ES-I3 (cell line): ENCODE results near the gene PRKD1.
"Not testable (repeated sequence)": the region's sequence is repeated elsewhere in the genome, so short reads cannot be mapped to it uniquely, and the experiment has no call there.

Experiments
- H3K36me3 ChIP-seq: 2 replicates; pipeline ENCODE4 v1.6.1; 2013; ENCODE audit warnings: mild to moderate bottlenecking, low read length, control low read depth, moderate library complexity; ENCODE audit not compliant: insufficient read depth
- H3K4me1 ChIP-seq: 2 replicates; pipeline ENCODE4 v1.6.1; 2013; ENCODE audit warnings: mild to moderate bottlenecking, control low read depth, low read length; ENCODE audit not compliant: insufficient read depth
- H3K9ac ChIP-seq: 2 replicates; pipeline ENCODE4 v1.6.1; 2013; ENCODE audit warnings: low read depth, mild to moderate bottlenecking, low read length, moderate library complexity
- H3K9me3 ChIP-seq: 2 replicates; pipeline ENCODE4 v1.6.1; 2013; ENCODE audit warnings: mild to moderate bottlenecking, low read length, moderate library complexity; ENCODE audit not compliant: control insufficient read depth, insufficient read depth

The PRKD1 gene

GRCh38 chr14:29885988-29886387 lies 41.7 kb downstream of the PRKD1 start:
- Histone ChIP-seq H3K36me3 (no peaks in the 10 kb centered on the region), H3K9me3 (no peaks in the 10 kb centered on the region), H3K9ac (no peak overlapping the region), H3K4me1 (no peaks in the 10 kb centered on the region)

GRCh38 chr14:29868000-29868399 lies 59.6 kb downstream of the PRKD1 start:
- no peaks in the 10 kb centered on the region for H3K9me3 ChIP-seq
- no peak overlapping the region for H3K9ac ChIP-seq
- no peaks in the 10 kb centered on the region for H3K4me1 ChIP-seq
- H3K36me3 ChIP-seq: no peaks in the 10 kb centered on the region

GRCh38 chr14:29865299-29865698 lies 62.3 kb downstream of the PRKD1 start:
- Histone ChIP-seq H3K9me3 (no peaks in the 10 kb centered on the region), H3K4me1 (no peaks in the 10 kb centered on the region), H3K9ac (no peak overlapping the region), H3K36me3 (no peaks in the 10 kb centered on the region)

- Histone ChIP-seq H3K4me1 (no peaks in the 10 kb centered on the region), H3K9ac (no peak overlapping the region), H3K36me3 (no peaks in the 10 kb centered on the region), H3K9me3 (no peaks in the 10 kb centered on the region)
Measured at GRCh38 chr14:29861996-29862395, 65.7 kb downstream of the PRKD1 start.

GRCh38 chr14:29858299-29858698 lies 69.3 kb downstream of the PRKD1 start:
- no peak overlapping the region for H3K9ac ChIP-seq
- H3K4me1 ChIP-seq: no peaks in the 10 kb centered on the region
- H3K9me3 ChIP-seq: no peaks in the 10 kb centered on the region
- H3K36me3 ChIP-seq: no peaks in the 10 kb centered on the region

DNA sequence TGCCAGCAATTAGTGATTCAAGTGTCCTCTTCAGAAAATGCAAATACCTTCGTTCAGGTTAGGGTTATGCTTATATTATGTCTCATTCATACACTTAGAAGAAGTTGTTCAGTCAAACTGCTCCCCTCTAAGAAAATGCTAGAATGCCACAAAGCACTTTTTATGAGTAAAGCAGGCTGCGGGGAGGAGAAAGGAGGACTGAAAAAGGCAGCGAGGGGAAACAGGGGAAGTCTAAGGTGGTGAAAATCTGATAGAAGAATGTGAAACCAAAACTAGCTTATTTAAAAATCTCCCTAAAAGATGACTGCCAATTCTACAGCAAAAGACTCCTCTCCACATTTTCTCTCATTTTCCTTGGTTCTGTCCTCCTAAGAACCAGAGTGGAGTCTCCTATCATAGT lies 70.1 kb downstream of the PRKD1 start:
- Histone ChIP-seq H3K9me3 (no peaks in the 10 kb centered on the region), H3K9ac (no peak overlapping the region), H3K4me1 (no peaks in the 10 kb centered on the region), H3K36me3 (no peaks in the 10 kb centered on the region)

- Histone ChIP-seq H3K9me3 (no peaks in the 10 kb centered on the region), H3K36me3 (no peaks in the 10 kb centered on the region), H3K4me1 (no peaks in the 10 kb centered on the region), H3K9ac (no peak overlapping the region)
Measured at GRCh38 chr14:29856516-29856915, 71.1 kb downstream of the PRKD1 start.

GRCh38 chr14:29853691-29854090 lies 74.0 kb downstream of the PRKD1 start:
- H3K4me1 ChIP-seq, H3K9ac ChIP-seq, H3K9me3 ChIP-seq, H3K36me3 ChIP-seq: not testable (repeated sequence)

DNA sequence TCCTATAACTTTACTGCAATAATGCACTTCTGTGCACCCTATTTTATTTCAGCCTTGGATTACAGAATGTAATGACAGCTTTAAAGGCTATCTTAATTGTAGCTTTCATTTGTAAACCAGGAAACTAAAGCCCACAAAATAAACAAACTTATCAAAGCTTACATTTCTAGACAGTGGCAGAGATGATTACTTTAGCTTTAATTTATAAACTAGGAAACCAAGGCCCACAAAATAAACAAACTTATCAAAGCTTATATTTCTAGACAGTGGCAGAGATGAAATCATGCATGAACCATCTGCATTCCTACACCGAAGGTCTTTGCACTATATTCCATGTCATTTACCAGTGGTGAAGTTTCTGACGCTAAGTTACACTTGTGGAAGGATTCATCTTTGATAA lies 74.4 kb downstream of the PRKD1 start:
- Histone ChIP-seq H3K4me1 (no peaks in the 10 kb centered on the region), H3K9me3 (no peaks in the 10 kb centered on the region), H3K36me3 (no peaks in the 10 kb centered on the region), H3K9ac (no peak overlapping the region)

- Histone ChIP-seq H3K9me3 (no peaks in the 10 kb centered on the region), H3K36me3 (no peaks in the 10 kb centered on the region), H3K4me1 (no peaks in the 10 kb centered on the region), H3K9ac (no peak overlapping the region)
Measured at GRCh38 chr14:29851397-29851796, 76.2 kb downstream of the PRKD1 start.

- H3K9me3 ChIP-seq: no peaks in the 10 kb centered on the region
- H3K4me1 ChIP-seq: no peaks in the 10 kb centered on the region
- no peak overlapping the region for H3K9ac ChIP-seq
- no peaks in the 10 kb centered on the region for H3K36me3 ChIP-seq
Measured at GRCh38 chr14:29847056-29847380, 80.6 kb downstream of the PRKD1 start.

DNA sequence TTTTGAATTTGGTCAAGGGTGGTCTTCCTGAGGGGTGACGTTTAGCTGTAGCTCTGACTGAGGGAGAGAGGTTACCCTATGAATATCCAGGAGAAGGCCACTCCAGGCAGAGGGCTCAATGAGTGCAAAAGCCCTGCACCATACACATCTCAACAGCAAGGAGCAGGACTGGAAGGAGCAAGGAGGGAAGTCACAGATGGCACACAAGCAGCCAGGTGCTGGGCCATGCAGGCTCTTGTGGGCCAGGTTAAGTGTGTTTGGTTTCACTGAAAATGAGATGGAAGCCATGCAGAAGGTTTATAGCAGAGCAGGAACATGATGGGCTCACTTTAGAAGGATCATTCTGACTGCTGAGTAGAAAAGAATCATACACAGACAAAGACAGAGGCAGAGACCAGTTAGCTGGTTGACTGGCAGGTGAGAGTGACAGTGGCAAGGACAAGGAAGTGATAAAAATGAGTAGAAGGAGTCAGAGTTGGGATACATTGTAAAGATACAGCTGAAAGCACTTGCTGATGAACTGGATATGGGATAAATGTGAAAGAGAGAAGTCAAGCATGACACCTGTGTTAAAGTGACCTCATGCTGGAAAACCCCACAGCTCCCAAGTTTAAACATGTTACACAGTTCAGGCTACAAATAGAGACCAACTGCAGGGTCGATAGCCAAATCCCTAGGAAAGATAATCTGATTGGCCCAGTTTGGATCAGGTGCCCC lies 81.2 kb downstream of the PRKD1 start:
- H3K9me3 ChIP-seq: 0 out of 2 replicates have a peak, but pooled peaks cover 3% of the 10 kb centered on the region
- H3K36me3 ChIP-seq: no peaks in the 10 kb centered on the region
- no peak overlapping the region for H3K9ac ChIP-seq
- no peaks in the 10 kb centered on the region for H3K4me1 ChIP-seq

GRCh38 chr14:29843981-29844380 lies 83.7 kb downstream of the PRKD1 start:
- Histone ChIP-seq H3K9me3 (peaks cover 6% of the 10 kb centered on the region; the same call in 1 of the 2 replicates), H3K4me1 (no peaks in the 10 kb centered on the region), H3K36me3 (no peaks in the 10 kb centered on the region), H3K9ac (no peak overlapping the region)

- H3K9me3 ChIP-seq: peaks cover 8% of the 10 kb centered on the region
- no peaks in the 10 kb centered on the region for H3K36me3 ChIP-seq
- no peak overlapping the region for H3K9ac ChIP-seq
- H3K4me1 ChIP-seq: no peaks in the 10 kb centered on the region
Measured at GRCh38 chr14:29842228-29842627, 85.4 kb downstream of the PRKD1 start.

DNA sequence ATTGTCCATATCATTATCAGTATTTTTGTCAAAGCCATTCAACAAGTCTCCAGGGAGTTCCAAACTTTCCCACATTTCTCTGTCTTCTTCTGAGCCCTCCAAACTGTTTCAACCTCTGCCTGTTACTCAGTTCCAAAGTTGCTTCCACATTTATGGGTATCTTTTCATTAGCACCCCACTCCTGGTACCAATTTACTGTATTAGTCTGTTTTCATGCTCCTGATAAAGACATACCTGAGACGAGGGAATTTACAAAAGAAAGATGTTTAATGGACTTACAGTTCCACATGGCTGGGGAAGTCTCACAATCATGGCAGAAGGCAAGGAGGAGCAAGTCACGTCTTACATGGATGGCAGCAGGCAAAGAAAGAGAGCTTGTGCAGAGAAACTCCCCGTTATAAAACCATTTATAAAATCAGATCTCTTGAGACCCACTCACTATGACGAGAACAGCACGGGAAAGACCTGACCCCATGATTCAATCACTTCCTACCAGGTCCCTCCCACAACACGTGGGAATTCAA lies 87.2 kb downstream of the PRKD1 start:
- not testable (repeated sequence) for H3K9me3 ChIP-seq, H3K9ac ChIP-seq, H3K4me1 ChIP-seq, H3K36me3 ChIP-seq

DNA sequence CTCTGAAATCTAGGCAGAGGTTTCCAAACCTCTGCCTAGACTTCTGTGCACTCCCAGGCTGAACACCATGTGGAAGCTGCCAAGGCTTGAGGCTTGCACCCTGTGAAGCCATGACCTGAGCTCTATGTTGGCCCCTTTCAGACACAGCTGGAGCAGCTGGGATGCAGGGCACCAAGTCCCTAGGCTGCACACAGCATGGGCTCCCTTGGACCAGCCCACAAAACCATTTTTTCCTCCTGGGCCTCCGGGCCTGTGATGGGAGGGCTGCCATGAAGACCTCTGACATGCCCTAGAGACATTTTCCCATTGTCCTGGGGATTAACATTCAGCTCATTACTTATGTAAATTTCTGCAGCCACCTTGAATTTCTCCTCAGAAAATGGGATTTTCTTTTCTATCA lies 88.0 kb downstream of the PRKD1 start:
- not testable (repeated sequence) for H3K9ac ChIP-seq, H3K4me1 ChIP-seq, H3K9me3 ChIP-seq, H3K36me3 ChIP-seq
